Pons (tissue), 1 donor: ENCODE results near the gene CLCN1.
A peak's percentile ranks its signal among the peaks of the same experiment; 100 is the strongest.
"Not testable (repeated sequence)": the region's sequence is repeated elsewhere in the genome, so short reads cannot be mapped to it uniquely, and the experiment has no call there.

Experiments
- DNase-seq: peaks from one replicate; pipeline ENCODE4 v3.0.0-alpha.2; 2016; ENCODE audit warnings: low spot score

The CLCN1 gene

GRCh38 chr7:143315776-143316175, at the start of gene CLCN1:
Gene CLCN1 (plus strand): TSS chr7:143316111. CDS start chr7:143316213, 102 bp downstream.
- no peak for DNase-seq

GRCh38 chr7:143269251-143269650, 46.7 kb upstream of the CLCN1 start:
- DNase-seq: no peak

GRCh38 chr7:143271240-143271639, 44.7 kb upstream of the CLCN1 start:
- DNase-seq: no peak

- DNase-seq: no peak
Measured at GRCh38 chr7:143272871-143273270, 43.0 kb upstream of the CLCN1 start.

DNA sequence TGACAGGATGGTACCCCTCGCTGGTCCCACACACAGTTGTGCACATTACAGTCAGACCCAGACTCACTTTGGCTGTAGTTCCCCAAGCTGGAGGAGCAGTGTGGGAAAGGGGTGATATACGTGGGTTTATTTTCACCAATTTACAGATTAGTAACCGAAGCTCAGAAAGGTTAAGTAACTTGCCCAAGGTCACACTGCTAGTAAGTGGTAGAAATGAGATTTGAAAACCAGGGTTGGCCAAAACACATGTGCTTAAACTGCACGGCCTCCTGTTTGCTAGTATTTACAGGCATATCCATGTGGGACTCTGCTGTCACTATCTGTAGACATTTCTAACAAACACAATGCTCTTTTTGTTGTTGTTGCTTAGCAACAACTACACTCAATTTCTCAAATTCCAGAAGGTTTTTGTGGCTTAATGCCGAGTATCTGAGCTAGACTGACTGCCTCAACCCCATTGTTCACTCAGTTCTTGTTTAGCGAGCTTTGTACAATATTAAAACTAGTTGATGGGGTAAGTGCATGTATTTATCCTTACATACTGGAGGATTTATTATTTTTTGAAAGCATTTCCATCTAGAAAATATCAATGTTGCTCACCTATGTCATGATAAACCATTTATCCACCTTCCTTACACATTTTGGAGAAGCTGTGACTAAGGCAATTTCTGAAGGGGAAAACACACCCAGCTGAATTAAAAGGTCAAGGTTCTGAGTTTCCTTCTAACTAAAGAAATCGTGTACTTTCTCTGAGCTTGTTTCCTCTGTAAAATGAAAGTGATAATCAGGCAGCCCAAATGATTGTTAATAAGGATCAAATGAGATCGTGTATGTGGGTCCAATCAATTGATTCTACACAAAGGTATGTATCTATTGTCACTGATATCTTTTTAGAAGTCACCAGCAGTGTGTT, 36.5 kb upstream of the CLCN1 start:
- peak; percentile 98 for DNase-seq

- DNase-seq: peak; percentile 36
Measured at GRCh38 chr7:143280160-143280559, 35.8 kb upstream of the CLCN1 start.

GRCh38 chr7:143280566-143280965, 35.3 kb upstream of the CLCN1 start:
- peak; percentile 35 for DNase-seq

DNA sequence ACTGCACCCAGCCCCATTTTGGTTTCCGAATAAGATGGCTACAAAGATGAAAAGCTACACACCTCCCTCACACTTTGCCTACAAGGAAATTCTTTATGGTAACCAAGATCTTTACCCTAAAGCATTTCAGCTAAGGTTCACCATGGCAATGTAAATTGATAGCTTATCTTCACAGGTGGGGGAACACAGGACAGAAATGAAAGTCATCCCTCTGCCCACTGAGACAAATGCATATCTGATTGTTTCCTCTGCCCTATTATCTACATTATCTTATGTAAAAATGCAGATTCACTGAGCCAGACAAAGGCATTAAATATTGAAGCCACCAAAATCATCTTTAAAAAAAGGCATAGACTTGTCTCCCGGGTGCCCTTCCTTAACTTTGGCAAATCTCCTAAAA, 34.4 kb upstream of the CLCN1 start:
- DNase-seq: no peak

DNA sequence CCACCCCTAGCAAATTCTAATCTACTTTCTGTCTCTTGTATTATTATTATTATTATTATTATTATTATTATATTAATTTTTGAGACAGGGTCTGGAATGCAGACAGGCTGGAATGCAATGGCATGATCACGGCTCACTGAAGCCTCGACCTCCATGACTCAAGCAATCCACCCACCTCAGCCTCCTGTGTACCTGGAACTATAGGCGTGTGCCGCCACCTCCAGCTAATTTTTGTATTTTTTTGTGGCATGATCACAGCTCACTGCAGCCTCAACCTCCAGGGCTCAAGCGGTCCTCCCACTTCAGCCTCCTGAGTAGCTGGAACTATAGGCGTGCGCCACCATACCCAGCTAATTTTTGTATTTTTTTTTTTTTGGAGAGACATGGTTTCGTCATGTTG, 33.8 kb upstream of the CLCN1 start:
- DNase-seq: no peak

- no peak for DNase-seq
Measured at GRCh38 chr7:143283381-143283780, 32.5 kb upstream of the CLCN1 start.

- DNase-seq: peak; percentile 87
Measured at GRCh38 chr7:143284591-143285469, 31.1 kb upstream of the CLCN1 start, which contains the start of gene TMEM139. Gene TMEM139 (plus strand): TSS chr7:143284958. CDS start chr7:143285958, 1,000 bp downstream.

- DNase-seq: no peak
Measured at GRCh38 chr7:143285470-143285778, 30.5 kb upstream of the CLCN1 start.

GRCh38 chr7:143285806-143286521, 29.9 kb upstream of the CLCN1 start:
- DNase-seq: peak; percentile 96

- no peak for DNase-seq
Measured at GRCh38 chr7:143286522-143286890, 29.4 kb upstream of the CLCN1 start.

- peak; percentile 56 for DNase-seq
Measured at GRCh38 chr7:143287339-143287934, 28.5 kb upstream of the CLCN1 start.

DNA sequence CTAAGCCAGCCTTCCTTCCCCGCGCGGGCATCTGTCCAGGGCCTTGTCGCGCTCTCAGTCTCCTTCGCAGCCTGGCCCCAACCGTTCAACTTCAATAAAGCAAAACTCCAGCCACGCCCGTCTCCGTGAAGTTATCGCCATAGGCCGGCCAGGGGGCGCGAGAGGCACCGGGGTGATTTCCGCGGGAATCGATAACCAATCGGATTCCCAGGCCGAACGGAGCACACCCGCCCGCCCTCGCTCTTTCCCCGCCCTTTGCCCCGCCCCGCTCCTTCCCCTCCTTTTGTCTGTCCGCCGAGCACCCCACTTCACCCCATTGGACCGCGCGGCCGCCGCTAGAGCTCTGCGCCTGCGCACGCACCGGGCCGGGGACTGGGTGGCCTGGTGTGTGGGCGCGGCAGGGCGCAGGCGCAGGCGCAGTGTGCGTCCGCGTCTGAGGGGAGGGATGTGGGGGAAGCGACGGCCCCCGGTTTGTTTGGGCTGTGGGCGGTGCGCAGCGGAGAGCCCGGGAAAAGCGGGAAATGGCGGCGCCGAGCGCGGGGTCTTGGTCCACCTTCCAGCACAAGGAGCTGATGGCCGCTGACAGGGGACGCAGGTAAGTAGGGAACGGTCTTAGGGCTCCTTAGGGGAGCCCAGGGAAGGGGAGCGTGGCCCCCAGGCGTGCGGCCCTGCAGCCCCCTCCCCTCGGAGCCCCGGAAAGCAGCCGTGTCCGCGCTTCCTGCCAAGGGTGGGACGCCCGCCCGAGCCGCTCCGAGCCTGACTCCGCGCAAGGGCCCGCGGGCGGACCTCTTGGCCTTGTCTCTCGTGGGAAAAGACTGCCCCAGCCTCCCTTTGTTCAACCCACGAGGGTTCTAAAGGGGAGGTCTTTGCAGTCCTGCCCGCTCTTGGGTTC, 27.7 kb upstream of the CLCN1 start, which contains the start of gene CASP2:
CASP2 (plus strand) TSS at position 417 of the 892 bp plus-strand sequence; CDS start at position 522, 105 bp downstream.
- peak; percentile 97 for DNase-seq

- DNase-seq: peak; percentile 39
Measured at GRCh38 chr7:143288836-143289235, 27.1 kb upstream of the CLCN1 start.

DNA sequence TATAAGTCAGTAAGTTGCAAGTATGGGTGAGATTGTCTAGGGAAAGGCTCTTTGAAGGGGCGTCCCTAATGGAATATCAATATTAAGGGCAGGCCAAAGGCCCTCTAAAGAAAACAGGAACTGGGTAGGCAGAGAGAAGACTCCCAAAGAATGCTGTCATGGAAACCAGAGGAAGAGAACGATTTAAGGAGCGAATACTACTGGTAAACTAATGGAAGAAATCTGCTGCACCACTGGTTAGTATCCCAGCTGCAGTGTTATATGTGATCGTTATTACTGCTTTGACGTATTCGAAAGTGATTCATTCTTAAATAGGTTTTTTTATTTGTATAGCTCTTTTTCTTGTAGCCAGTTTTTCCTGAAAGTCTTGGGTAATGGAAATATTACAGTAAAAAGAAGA, 26.5 kb upstream of the CLCN1 start:
- no peak for DNase-seq

- DNase-seq: not testable (repeated sequence)
Measured at GRCh38 chr7:143289888-143290287, 26.0 kb upstream of the CLCN1 start.

DNA sequence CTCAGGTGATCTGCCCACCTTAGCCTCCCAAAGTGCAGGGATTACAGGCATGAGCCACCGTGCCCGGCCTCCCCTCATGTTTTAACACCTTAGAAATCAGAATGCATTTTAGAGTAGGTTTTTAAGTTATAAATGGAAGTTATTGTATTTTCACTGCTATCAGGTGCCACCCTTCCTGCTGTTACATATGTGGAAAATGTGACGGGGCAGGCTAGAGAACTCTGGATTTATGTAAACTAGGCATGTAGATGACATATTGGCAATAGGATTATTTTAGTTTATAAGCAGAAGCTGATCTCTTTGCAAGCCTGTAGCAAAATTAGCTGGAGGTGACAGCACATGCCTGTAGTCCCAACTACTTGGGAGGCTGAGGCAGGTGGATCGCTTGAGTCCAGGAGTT, 25.6 kb upstream of the CLCN1 start:
- DNase-seq: no peak

- DNase-seq: no peak
Measured at GRCh38 chr7:143292876-143293275, 23.0 kb upstream of the CLCN1 start.
